ENCODE measurements around the gene AKT3. TPM values are rescaled to one million over a fixed set of nuclear protein-coding genes. Genes with fewer than 3 reads are reported as not detected.
"Not testable (repeated sequence)": the region's sequence is repeated elsewhere in the genome, so short reads cannot be mapped to it uniquely, and the experiment has no call there.

The AKT3 gene
- polyA plus RNA-seq, 3 donors = 0.81 to 1.7 (median 1.4) TPM

DNA sequence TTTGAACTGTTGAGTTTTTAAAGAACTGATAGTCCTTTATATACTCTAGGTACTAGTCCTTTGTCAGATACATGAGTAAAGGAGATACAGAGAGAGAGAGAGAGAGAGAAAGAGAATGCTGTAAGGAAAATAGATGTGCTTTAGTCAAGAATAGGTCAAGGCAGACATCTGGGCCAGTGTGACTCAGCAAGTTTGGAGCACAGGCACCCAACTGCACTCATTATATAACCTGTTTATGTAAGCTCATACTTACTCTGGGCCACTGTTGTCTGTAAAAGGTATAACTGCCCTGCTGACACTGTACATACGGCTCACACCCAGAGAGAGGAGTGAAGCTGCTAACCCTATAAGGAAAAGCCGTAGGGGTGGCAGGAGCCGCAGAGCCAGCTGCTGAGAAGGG, 32.2 kb upstream of the AKT3 start:
- Mint-ChIP-seq H3K27me3 (ENCODE audit: low read depth in 3 of 3) (peaks cover 0 to 9% (median 1%) of the 10 kb centered on the region in 3 donors), H3K36me3 (no peaks in the 10 kb centered on the region), H3K4me3 (no peak overlapping the region), H3K9me3 (peaks cover 0 to 4% (median 1%) of the 10 kb centered on the region in 7 donors), H3K27ac (no peak overlapping the region), H3K4me1 (peaks cover 2% of the 10 kb centered on the region)
- no peaks in the 10 kb centered on the region for H3K9me3 ChIP-seq (replicated peaks in 1 of 2; ENCODE audit: control insufficient read depth in 1 of 2, insufficient read depth in 1 of 2, low read length in 2 of 2)
- no peaks in the 10 kb centered on the region for H3K4me1 ChIP-seq (ENCODE audit: control insufficient read depth in 1 of 2, insufficient read depth in 2 of 2, low read length in 2 of 2)
- H3K9ac ChIP-seq (ENCODE audit: insufficient read depth, low read length, poor library complexity, severe bottlenecking) = no peak overlapping the region
- intact Hi-C loops (cut with micrococcal nuclease) = no loop called here
- no peaks in the 10 kb centered on the region for H4K20me1 ChIP-seq (ENCODE audit: insufficient read depth, low read length)
- H3K79me2 ChIP-seq (ENCODE audit: insufficient read depth, low read length) = no peaks in the 10 kb centered on the region
- H3K27ac ChIP-seq (ENCODE audit: low read depth in 1 of 2, low read length in 2 of 2) = no peak overlapping the region
- H3K4me2 ChIP-seq (replicated peaks; ENCODE audit: extremely low read depth, low read length, poor library complexity, severe bottlenecking) = no peak overlapping the region
- H2AFZ ChIP-seq (ENCODE audit: insufficient read depth, low read depth, low read length, poor library complexity, severe bottlenecking) = no peak overlapping the region
- DNase-seq = no peak
- 100% methylated on average over 1 of the region's 3 CpGs for WGBS (ENCODE audit: insufficient coverage)
- no peak overlapping the region for H3K4me3 ChIP-seq (replicated peaks in 1 of 3; ENCODE audit: low read depth in 2 of 3, low read length in 3 of 3)
- no peaks in the 10 kb centered on the region for H3K36me3 ChIP-seq (replicated peaks in 1 of 2; ENCODE audit: control insufficient read depth in 1 of 2, insufficient read depth in 2 of 2, low read length in 2 of 2)
- H3K27me3 ChIP-seq (ENCODE audit: control insufficient read depth in 2 of 2, insufficient read depth in 2 of 2, low read length in 2 of 2) = no peaks in the 10 kb centered on the region
- TF ChIP-seq, protein P1, sequence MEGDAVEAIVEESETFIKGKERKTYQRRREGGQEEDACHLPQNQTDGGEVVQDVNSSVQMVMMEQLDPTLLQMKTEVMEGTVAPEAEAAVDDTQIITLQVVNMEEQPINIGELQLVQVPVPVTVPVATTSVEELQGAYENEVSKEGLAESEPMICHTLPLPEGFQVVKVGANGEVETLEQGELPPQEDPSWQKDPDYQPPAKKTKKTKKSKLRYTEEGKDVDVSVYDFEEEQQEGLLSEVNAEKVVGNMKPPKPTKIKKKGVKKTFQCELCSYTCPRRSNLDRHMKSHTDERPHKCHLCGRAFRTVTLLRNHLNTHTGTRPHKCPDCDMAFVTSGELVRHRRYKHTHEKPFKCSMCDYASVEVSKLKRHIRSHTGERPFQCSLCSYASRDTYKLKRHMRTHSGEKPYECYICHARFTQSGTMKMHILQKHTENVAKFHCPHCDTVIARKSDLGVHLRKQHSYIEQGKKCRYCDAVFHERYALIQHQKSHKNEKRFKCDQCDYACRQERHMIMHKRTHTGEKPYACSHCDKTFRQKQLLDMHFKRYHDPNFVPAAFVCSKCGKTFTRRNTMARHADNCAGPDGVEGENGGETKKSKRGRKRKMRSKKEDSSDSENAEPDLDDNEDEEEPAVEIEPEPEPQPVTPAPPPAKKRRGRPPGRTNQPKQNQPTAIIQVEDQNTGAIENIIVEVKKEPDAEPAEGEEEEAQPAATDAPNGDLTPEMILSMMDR (IDR thresholded peaks at IDR 0.05) = no peak

DNA sequence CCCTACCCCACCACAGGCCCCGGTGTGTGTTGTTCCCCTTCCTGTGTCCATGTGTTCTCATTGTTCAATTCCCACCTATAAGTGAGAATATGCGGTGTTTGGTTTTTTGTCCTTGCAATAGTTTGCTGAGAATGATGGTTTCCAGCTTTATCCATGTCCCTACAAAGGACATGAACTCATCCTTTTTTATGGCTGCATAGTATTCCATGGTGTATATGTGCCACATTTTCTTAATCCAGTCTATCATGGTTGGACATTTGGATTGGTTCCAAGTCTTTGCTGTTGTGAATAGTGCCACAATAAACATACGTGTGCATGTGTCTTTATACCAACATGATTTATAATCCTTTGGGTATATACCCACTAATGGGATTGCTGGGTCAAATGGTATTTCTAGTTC, 27.0 kb upstream of the AKT3 start:
- intact Hi-C loops (cut with micrococcal nuclease); H3K4me3 Mint-ChIP-seq; H3K27ac ChIP-seq (ENCODE audit: low read depth in 1 of 2, low read length in 2 of 2); H3K4me3 ChIP-seq (replicated peaks in 1 of 3; ENCODE audit: low read depth in 2 of 3, low read length in 3 of 3); H3K27me3 Mint-ChIP-seq (ENCODE audit: low read depth in 3 of 3); H3K9ac ChIP-seq (ENCODE audit: insufficient read depth, low read length, poor library complexity, severe bottlenecking); H3K79me2 ChIP-seq (ENCODE audit: insufficient read depth, low read length); H3K36me3 Mint-ChIP-seq; H3K27ac Mint-ChIP-seq; H3K9me3 ChIP-seq (replicated peaks in 1 of 2; ENCODE audit: control insufficient read depth in 1 of 2, insufficient read depth in 1 of 2, low read length in 2 of 2); H3K4me2 ChIP-seq (replicated peaks; ENCODE audit: extremely low read depth, low read length, poor library complexity, severe bottlenecking); H3K4me1 Mint-ChIP-seq; H4K20me1 ChIP-seq (ENCODE audit: insufficient read depth, low read length); H3K36me3 ChIP-seq (replicated peaks in 1 of 2; ENCODE audit: control insufficient read depth in 1 of 2, insufficient read depth in 2 of 2, low read length in 2 of 2); H2AFZ ChIP-seq (ENCODE audit: insufficient read depth, low read depth, low read length, poor library complexity, severe bottlenecking); H3K4me1 ChIP-seq (ENCODE audit: control insufficient read depth in 1 of 2, insufficient read depth in 2 of 2, low read length in 2 of 2); H3K27me3 ChIP-seq (ENCODE audit: control insufficient read depth in 2 of 2, insufficient read depth in 2 of 2, low read length in 2 of 2); DNase-seq: not testable (repeated sequence)
- no CpG with 5 or more reads among the region's 3 CpGs for WGBS (ENCODE audit: insufficient coverage)
- H3K9me3 Mint-ChIP-seq = peaks cover 0 to 19% (median 11%) of the 10 kb centered on the region in 7 donors

Measured in CD14-positive monocyte (primary cell).